ENCODE results near the gene MAP2. TPM values are rescaled to one million over a fixed set of nuclear protein-coding genes. Genes with fewer than 3 reads are reported as not detected.

MAP2 gene
- total RNA-seq, 1 experiment from 2014 or later, result 7.6 TPM

DNA sequence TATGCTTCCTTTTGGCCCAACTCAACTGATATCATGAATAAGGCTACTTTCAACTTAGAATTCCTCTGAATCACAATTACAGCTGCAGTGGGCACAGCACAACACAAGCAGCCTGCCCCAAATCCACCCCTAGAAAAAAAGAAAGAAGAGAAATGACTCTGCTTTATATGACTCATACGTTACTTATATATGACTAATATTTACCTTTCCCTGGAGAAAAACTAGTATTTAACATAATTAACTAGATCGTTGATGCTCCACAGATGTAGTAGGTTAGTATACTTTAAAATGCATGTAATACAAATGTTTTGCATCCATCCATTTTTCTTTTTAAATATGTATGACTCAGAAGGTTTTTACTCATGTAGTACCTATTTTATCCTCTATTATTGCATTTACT, 214.5 kb downstream of the MAP2 start:
- Mint-ChIP-seq H3K36me3 (no peaks in the 10 kb centered on the region), H3K27me3 (ENCODE audit: low read depth) (no peaks in the 10 kb centered on the region), H3K4me3 (no peak overlapping the region), H3K4me1 (0 out of 2 replicates have a peak, but pooled peaks cover 5% of the 10 kb centered on the region), H3K27ac (no peak overlapping the region), H3K9me3 (no peaks in the 10 kb centered on the region)
- TF ChIP-seq, protein P1, sequence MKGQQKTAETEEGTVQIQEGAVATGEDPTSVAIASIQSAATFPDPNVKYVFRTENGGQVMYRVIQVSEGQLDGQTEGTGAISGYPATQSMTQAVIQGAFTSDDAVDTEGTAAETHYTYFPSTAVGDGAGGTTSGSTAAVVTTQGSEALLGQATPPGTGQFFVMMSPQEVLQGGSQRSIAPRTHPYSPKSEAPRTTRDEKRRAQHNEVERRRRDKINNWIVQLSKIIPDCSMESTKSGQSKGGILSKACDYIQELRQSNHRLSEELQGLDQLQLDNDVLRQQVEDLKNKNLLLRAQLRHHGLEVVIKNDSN (CRISPR knock-in tag; IDR thresholded peaks at IDR 0.05), result no peak
- TF ChIP-seq FOXJ3 (CRISPR knock-in tag; IDR thresholded peaks at IDR 0.05; ENCODE audit: borderline replicate concordance) (no peak), ZNF416 (CRISPR knock-in tag; IDR thresholded peaks at IDR 0.05) (no peak), EMX1 (CRISPR knock-in tag; IDR thresholded peaks at IDR 0.05) (no peak), TP53 (CRISPR knock-in tag; IDR thresholded peaks at IDR 0.05) (no peak)
- TF ChIP-seq, protein P2, sequence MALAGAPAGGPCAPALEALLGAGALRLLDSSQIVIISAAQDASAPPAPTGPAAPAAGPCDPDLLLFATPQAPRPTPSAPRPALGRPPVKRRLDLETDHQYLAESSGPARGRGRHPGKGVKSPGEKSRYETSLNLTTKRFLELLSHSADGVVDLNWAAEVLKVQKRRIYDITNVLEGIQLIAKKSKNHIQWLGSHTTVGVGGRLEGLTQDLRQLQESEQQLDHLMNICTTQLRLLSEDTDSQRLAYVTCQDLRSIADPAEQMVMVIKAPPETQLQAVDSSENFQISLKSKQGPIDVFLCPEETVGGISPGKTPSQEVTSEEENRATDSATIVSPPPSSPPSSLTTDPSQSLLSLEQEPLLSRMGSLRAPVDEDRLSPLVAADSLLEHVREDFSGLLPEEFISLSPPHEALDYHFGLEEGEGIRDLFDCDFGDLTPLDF (CRISPR knock-in tag; IDR thresholded peaks at IDR 0.05), result no peak
- TF ChIP-seq, protein P3, sequence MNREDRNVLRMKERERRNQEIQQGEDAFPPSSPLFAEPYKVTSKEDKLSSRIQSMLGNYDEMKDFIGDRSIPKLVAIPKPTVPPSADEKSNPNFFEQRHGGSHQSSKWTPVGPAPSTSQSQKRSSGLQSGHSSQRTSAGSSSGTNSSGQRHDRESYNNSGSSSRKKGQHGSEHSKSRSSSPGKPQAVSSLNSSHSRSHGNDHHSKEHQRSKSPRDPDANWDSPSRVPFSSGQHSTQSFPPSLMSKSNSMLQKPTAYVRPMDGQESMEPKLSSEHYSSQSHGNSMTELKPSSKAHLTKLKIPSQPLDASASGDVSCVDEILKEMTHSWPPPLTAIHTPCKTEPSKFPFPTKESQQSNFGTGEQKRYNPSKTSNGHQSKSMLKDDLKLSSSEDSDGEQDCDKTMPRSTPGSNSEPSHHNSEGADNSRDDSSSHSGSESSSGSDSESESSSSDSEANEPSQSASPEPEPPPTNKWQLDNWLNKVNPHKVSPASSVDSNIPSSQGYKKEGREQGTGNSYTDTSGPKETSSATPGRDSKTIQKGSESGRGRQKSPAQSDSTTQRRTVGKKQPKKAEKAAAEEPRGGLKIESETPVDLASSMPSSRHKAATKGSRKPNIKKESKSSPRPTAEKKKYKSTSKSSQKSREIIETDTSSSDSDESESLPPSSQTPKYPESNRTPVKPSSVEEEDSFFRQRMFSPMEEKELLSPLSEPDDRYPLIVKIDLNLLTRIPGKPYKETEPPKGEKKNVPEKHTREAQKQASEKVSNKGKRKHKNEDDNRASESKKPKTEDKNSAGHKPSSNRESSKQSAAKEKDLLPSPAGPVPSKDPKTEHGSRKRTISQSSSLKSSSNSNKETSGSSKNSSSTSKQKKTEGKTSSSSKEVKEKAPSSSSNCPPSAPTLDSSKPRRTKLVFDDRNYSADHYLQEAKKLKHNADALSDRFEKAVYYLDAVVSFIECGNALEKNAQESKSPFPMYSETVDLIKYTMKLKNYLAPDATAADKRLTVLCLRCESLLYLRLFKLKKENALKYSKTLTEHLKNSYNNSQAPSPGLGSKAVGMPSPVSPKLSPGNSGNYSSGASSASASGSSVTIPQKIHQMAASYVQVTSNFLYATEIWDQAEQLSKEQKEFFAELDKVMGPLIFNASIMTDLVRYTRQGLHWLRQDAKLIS (CRISPR knock-in tag; IDR thresholded peaks at IDR 0.05; ENCODE audit: borderline replicate concordance), result no peak
- POLR2A ChIA-PET, result no interaction called here
- ATAC-seq, result no peak
- no peak for DNase-seq (ENCODE audit: low spot score)
- CTCF ChIA-PET, result no interaction called here

DNA sequence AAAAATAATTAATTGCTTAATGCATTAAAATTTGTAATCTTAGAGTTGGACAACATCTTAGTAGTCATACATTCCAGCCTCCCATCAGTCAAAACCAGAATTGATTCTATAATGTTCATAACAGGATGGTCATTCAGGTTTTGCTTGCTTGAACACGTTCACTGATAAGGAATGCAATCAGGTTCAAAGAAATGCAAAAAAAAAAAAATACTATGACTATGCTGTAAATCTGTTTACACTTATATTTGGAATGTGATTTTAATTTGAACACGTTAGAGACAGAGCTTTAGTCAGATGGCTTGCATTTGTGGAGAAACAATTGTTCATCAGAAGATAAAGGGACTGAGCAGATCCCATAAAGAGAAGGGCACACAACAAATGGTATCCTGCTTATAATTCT, 216.5 kb downstream of the MAP2 start:
- TF ChIP-seq NFE2L1 (CRISPR knock-in tag; IDR thresholded peaks at IDR 0.05), result no peak
- POLR2A ChIA-PET, result no interaction called here
- CTCF ChIA-PET, result no interaction called here

DNA sequence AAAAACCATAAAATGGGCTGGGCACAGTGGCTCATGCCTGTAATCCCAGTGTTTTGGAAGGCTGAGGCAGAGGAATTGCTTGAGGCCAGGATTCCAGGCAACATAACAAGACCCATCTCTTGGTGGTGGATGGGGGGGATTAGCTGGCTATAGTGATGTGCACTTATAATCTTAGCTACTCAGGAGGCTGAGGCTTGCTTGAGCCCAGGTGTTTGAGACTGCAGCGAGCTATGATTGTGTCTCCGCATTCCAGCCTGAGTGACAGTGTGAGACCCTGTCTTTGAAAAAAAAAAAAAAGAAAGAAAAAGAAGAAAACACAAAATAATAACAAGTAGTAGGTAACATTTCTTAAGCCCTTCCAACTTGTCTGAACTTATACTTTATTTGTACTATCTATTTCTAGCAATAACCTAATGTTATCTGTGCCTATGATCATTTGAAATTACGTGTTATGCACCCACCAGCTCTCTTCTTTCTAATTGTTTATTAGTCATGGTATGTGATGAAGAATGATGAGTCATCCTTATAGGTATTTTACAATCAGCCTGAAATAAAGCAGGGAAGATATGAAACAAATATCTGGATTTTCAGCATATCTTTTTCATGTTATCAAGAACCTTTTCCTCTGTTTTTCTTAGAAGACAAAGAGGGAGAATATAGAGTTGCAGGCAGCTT, 218.4 kb downstream of the MAP2 start:
- TF ChIP-seq, protein P4, sequence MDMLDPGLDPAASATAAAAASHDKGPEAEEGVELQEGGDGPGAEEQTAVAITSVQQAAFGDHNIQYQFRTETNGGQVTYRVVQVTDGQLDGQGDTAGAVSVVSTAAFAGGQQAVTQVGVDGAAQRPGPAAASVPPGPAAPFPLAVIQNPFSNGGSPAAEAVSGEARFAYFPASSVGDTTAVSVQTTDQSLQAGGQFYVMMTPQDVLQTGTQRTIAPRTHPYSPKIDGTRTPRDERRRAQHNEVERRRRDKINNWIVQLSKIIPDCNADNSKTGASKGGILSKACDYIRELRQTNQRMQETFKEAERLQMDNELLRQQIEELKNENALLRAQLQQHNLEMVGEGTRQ (CRISPR knock-in tag; IDR thresholded peaks at IDR 0.05), result no peak
- TF ChIP-seq, protein P5, sequence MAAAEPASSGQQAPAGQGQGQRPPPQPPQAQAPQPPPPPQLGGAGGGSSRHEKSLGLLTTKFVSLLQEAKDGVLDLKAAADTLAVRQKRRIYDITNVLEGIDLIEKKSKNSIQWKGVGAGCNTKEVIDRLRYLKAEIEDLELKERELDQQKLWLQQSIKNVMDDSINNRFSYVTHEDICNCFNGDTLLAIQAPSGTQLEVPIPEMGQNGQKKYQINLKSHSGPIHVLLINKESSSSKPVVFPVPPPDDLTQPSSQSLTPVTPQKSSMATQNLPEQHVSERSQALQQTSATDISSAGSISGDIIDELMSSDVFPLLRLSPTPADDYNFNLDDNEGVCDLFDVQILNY (CRISPR knock-in tag; IDR thresholded peaks at IDR 0.05), result no peak
- no peak for TF ChIP-seq ZNF396 (CRISPR knock-in tag; IDR thresholded peaks at IDR 0.05; ENCODE audit: borderline replicate concordance)
- TF ChIP-seq CREM (CRISPR knock-in tag; IDR thresholded peaks at IDR 0.05), result no peak
- TF ChIP-seq, protein P6, sequence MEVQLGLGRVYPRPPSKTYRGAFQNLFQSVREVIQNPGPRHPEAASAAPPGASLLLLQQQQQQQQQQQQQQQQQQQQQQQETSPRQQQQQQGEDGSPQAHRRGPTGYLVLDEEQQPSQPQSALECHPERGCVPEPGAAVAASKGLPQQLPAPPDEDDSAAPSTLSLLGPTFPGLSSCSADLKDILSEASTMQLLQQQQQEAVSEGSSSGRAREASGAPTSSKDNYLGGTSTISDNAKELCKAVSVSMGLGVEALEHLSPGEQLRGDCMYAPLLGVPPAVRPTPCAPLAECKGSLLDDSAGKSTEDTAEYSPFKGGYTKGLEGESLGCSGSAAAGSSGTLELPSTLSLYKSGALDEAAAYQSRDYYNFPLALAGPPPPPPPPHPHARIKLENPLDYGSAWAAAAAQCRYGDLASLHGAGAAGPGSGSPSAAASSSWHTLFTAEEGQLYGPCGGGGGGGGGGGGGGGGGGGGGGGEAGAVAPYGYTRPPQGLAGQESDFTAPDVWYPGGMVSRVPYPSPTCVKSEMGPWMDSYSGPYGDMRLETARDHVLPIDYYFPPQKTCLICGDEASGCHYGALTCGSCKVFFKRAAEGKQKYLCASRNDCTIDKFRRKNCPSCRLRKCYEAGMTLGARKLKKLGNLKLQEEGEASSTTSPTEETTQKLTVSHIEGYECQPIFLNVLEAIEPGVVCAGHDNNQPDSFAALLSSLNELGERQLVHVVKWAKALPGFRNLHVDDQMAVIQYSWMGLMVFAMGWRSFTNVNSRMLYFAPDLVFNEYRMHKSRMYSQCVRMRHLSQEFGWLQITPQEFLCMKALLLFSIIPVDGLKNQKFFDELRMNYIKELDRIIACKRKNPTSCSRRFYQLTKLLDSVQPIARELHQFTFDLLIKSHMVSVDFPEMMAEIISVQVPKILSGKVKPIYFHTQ (CRISPR knock-in tag; IDR thresholded peaks at IDR 0.05), result no peak
- TF ChIP-seq ZNF671 (CRISPR knock-in tag; IDR thresholded peaks at IDR 0.05), result no peak
- TF ChIP-seq, protein P7, sequence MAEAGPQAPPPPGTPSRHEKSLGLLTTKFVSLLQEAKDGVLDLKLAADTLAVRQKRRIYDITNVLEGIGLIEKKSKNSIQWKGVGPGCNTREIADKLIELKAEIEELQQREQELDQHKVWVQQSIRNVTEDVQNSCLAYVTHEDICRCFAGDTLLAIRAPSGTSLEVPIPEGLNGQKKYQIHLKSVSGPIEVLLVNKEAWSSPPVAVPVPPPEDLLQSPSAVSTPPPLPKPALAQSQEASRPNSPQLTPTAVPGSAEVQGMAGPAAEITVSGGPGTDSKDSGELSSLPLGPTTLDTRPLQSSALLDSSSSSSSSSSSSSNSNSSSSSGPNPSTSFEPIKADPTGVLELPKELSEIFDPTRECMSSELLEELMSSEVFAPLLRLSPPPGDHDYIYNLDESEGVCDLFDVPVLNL (CRISPR knock-in tag; IDR thresholded peaks at IDR 0.05; ENCODE audit: borderline replicate concordance, low read depth), result no peak
- no peak for TF ChIP-seq GABPB1 (CRISPR knock-in tag; IDR thresholded peaks at IDR 0.05)
- TF ChIP-seq SMAD4 (CRISPR knock-in tag; IDR thresholded peaks at IDR 0.05), result no peak
- TF ChIP-seq, protein P8, sequence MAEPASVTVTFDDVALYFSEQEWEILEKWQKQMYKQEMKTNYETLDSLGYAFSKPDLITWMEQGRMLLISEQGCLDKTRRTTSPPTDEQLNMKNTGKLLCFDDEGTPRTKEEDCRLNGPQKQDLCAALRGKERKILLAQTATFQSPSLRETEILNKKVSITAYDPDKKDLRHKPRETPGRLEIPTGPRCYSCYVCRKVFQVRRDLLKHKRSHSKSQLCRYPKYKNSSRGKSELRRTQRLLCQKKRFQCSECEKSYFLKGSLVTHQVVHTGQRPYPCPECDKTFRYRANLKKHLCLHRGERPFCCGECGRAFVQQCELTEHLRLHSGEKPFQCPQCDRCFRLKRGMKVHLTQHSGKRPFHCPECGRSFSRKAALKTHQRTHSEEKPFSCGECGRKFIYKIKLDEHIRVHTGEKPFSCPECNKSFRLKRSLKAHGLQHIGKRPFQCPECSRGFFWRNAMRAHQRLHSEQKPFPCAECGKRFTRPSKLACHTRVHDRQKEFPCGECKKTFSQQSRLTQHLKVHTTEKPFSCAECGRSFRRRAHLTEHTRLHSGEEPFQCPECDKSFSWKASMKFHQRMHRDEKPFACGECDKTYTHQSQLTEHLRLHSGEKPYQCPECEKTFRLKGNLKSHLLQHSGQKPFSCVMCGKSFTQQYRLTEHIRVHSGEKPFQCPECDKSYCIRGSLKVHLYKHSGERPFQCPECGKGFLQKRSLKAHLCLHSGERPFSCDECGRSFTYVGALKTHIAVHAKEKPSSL (CRISPR knock-in tag; conservative IDR thresholded peaks at IDR 0.05), result no peak
- DNase-seq (ENCODE audit: low spot score), result no peak
- no peaks in the 10 kb centered on the region for H3K36me3 Mint-ChIP-seq
- H3K27ac Mint-ChIP-seq, result no peak overlapping the region
- POLR2A ChIA-PET, result no interaction called here
- peak; percentile 16; the same call in 1 of the 2 replicates for ATAC-seq
- H3K9me3 Mint-ChIP-seq, result peaks cover 7% of the 10 kb centered on the region
- H3K4me3 Mint-ChIP-seq, result no peak overlapping the region
- H3K4me1 Mint-ChIP-seq, result no peaks in the 10 kb centered on the region
- no peaks in the 10 kb centered on the region for H3K27me3 Mint-ChIP-seq (ENCODE audit: low read depth)
- CTCF ChIA-PET, result no interaction called here

More for the DNA sequence above, 216.5 kb downstream of the MAP2 start:
- Mint-ChIP-seq H3K4me1 (0 out of 2 replicates have a peak, but pooled peaks cover 5% of the 10 kb centered on the region), H3K27me3 (ENCODE audit: low read depth) (no peaks in the 10 kb centered on the region), H3K4me3 (no peak overlapping the region), H3K27ac (no peak overlapping the region), H3K36me3 (no peaks in the 10 kb centered on the region), H3K9me3 (no peaks in the 10 kb centered on the region)
- DNase-seq (ENCODE audit: low spot score) (no peak), ATAC-seq (no peak)
